Activated naive CD4-positive, alpha-beta T cell treated with anti-CD3 and anti-CD28 coated beads, Interleukin-2, amount 10 ng/mL, durations not matched to agents 7 days and 5 days (primary cell): ENCODE measurements around the gene MYL2.

Experiments used
- CTCF ChIA-PET: fragments of 350-600 bp; sonication (Branson Sonifier 250); formaldehyde crosslinking; loops from one replicate; lab custom pipeline; 2021; ENCODE audit warnings: antibody characterized with exemption; lab: Charles Lee
- DNase-seq: peaks from one replicate; pipeline ENCODE4 v3.0.0-alpha.2; 2020
- H3K27ac Mint-ChIP-seq: one replicate; pipeline ENCODE4 v1.8.0; 2021; ENCODE audit warnings: mild to moderate bottlenecking, moderate library complexity, mixed read lengths
- H3K27me3 Mint-ChIP-seq: one replicate; pipeline ENCODE4 v1.8.0; 2021; ENCODE audit warnings: mild to moderate bottlenecking, mixed read lengths
- H3K36me3 Mint-ChIP-seq: one replicate; pipeline ENCODE4 v1.8.0; 2021; ENCODE audit warnings: mixed read lengths
- H3K4me1 Mint-ChIP-seq: one replicate; pipeline ENCODE4 v1.8.0; 2021; ENCODE audit warnings: mixed read lengths
- H3K4me3 Mint-ChIP-seq: one replicate; pipeline ENCODE4 v1.8.0; 2021; ENCODE audit warnings: mild to moderate bottlenecking, moderate library complexity, mixed read lengths
- H3K9me3 Mint-ChIP-seq: one replicate; pipeline ENCODE4 v1.8.0; 2021; ENCODE audit warnings: mixed read lengths

MYL2 gene

GRCh38 chr12:110921262-110921661 is 883 bp upstream of the MYL2 start:
- Mint-ChIP-seq H3K27ac (no peak overlapping the region), H3K4me3 (no peak overlapping the region), H3K9me3 (no peaks in the 10 kb centered on the region), H3K4me1 (no peaks in the 10 kb centered on the region), H3K36me3 (no peaks in the 10 kb centered on the region), H3K27me3 (peaks cover 39% of the 10 kb centered on the region)
- no peak for DNase-seq
- CTCF ChIA-PET = no interaction called here

GRCh38 chr12:110919720-110920119 is 659 bp downstream of the MYL2 start:
- no peak overlapping the region for H3K27ac Mint-ChIP-seq
- no peak for DNase-seq
- H3K27me3 Mint-ChIP-seq = peaks cover 33% of the 10 kb centered on the region
- CTCF ChIA-PET = no interaction called here
- H3K36me3 Mint-ChIP-seq = no peaks in the 10 kb centered on the region
- H3K4me1 Mint-ChIP-seq = no peaks in the 10 kb centered on the region
- no peak overlapping the region for H3K4me3 Mint-ChIP-seq
- no peaks in the 10 kb centered on the region for H3K9me3 Mint-ChIP-seq

GRCh38 chr12:110917961-110918360 is 2.4 kb downstream of the MYL2 start:
- no peak overlapping the region for H3K27ac Mint-ChIP-seq

DNA sequence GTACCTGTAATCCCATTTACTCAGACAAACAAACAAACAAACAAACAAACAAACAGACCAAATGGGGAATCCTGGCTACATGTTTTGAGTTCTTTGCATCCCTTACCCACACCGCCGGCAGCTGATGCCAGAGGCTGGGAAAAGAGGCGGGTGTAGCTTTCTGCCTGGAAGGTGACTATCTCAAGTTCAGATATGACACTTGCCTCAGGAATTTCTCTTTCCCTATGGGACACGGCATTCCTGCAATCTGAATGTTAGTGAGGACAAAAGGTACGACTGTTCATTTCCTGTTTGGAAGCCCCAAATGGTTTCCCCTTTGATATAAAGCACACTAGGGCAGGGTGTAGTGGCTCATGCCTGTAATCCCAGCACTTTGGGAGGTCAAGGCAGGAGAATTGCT is 2.9 kb downstream of the MYL2 start:
- CTCF ChIA-PET = no interaction called here
- no peaks in the 10 kb centered on the region for H3K9me3 Mint-ChIP-seq
- no peak for DNase-seq

More at GRCh38 chr12:110917961-110918360, 2.4 kb downstream of the MYL2 start:
- Mint-ChIP-seq H3K4me3 (no peak overlapping the region), H3K36me3 (no peaks in the 10 kb centered on the region), H3K4me1 (no peaks in the 10 kb centered on the region), H3K27me3 (peaks cover 28% of the 10 kb centered on the region), H3K9me3 (no peaks in the 10 kb centered on the region)
- no peak for DNase-seq
- CTCF ChIA-PET = no interaction called here

GRCh38 chr12:110916295-110916875 is 4.0 kb downstream of the MYL2 start:
- H3K27me3 Mint-ChIP-seq = peaks cover 28% of the 10 kb centered on the region
- H3K4me1 Mint-ChIP-seq = no peaks in the 10 kb centered on the region
- no peaks in the 10 kb centered on the region for H3K36me3 Mint-ChIP-seq
- H3K4me3 Mint-ChIP-seq = no peak overlapping the region
- CTCF ChIA-PET = no interaction called here
- no peak overlapping the region for H3K27ac Mint-ChIP-seq
- no peak for DNase-seq
- no peaks in the 10 kb centered on the region for H3K9me3 Mint-ChIP-seq

More for the DNA sequence above, 2.9 kb downstream of the MYL2 start:
- peaks cover 28% of the 10 kb centered on the region for H3K27me3 Mint-ChIP-seq
- H3K27ac Mint-ChIP-seq = no peak overlapping the region
- no peaks in the 10 kb centered on the region for H3K36me3 Mint-ChIP-seq
- no peak overlapping the region for H3K4me3 Mint-ChIP-seq
- H3K4me1 Mint-ChIP-seq = no peaks in the 10 kb centered on the region

- no peaks in the 10 kb centered on the region for H3K4me1 Mint-ChIP-seq
- DNase-seq = no peak
- no peaks in the 10 kb centered on the region for H3K9me3 Mint-ChIP-seq
- H3K27me3 Mint-ChIP-seq = peaks cover 8% of the 10 kb centered on the region
- H3K36me3 Mint-ChIP-seq = no peaks in the 10 kb centered on the region
- H3K4me3 Mint-ChIP-seq = no peak overlapping the region
- H3K27ac Mint-ChIP-seq = no peak overlapping the region
- CTCF ChIA-PET = no interaction called here
Measured at GRCh38 chr12:110913119-110914056, 7.0 kb downstream of the MYL2 start.

DNA sequence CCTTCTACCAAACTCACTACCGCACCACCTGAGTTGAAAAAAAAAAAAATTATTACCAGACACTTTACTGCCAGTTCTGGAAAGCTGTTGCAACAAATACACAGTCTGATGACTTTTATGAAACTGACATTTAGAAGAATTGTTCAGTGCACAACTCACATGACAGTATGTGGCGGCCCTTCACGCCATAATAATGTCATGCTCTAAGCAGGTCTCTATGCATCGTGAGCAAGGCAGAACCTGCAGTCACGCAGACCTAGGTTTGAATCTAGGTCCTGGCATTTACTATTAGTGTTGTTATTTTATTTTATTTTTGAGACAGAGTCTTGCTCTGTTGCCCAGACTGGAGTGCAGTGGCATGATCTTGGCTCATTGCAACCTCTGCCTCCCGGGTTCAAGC is 8.1 kb downstream of the MYL2 start:
- Mint-ChIP-seq H3K27ac (no peak overlapping the region), H3K4me3 (no peak overlapping the region), H3K27me3 (no peaks in the 10 kb centered on the region), H3K36me3 (no peaks in the 10 kb centered on the region), H3K4me1 (no peaks in the 10 kb centered on the region), H3K9me3 (no peaks in the 10 kb centered on the region)
- no peak for DNase-seq
- CTCF ChIA-PET = interaction anchor here (1.6 kb wide), 1 partner anchor 18 kb away, joined by 5 read pairs; no protein-coding TSS in a partner anchor

DNA sequence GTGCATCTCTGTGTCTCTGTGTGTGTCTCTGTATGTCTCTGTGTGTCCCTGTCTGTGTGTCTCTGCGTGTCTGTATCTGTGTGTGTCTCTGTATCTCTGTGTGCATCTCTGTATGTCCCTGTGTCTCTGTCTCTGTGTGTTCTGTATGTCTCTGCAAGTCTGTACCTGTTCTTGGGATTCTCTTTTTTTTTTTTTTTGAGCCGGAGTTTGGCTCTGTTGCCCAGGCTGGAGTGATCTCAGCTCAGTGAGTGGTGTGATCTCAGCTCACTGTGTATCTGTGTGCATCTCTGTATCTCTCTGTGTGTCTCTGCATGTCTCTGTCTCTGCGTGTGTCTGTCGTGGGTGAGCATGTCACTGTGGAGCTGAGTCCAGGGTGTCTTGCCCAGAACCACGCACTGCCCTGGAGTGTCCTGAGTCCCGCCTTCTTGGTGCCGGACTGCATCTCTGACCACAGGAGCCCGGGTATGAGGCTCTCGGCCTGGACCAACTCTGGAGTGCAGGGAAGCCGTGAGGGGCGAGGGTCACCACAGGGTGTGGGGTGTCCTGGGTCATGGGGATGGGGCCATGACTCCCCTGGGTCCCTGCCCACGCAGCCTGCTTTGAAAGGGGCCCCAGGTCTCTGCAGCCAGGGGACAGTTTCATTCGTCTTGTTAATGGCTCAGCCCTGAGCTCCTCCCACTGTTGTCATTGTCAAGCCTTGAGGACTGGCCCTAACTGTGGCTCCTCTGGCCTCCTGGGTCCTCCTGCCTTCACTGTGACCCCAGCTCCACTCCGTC is 11.8 kb downstream of the MYL2 start:
- H3K9me3 Mint-ChIP-seq = no peaks in the 10 kb centered on the region
- no peak for DNase-seq
- CTCF ChIA-PET = no interaction called here
- peaks cover 7% of the 10 kb centered on the region for H3K27me3 Mint-ChIP-seq
- H3K4me1 Mint-ChIP-seq = peaks cover 2% of the 10 kb centered on the region
- no peak overlapping the region for H3K4me3 Mint-ChIP-seq
- H3K27ac Mint-ChIP-seq = no peak overlapping the region
- no peaks in the 10 kb centered on the region for H3K36me3 Mint-ChIP-seq

- Mint-ChIP-seq H3K9me3 (no peaks in the 10 kb centered on the region), H3K27me3 (peaks cover 7% of the 10 kb centered on the region), H3K36me3 (no peaks in the 10 kb centered on the region), H3K4me1 (peaks cover 2% of the 10 kb centered on the region), H3K4me3 (no peak overlapping the region), H3K27ac (no peak overlapping the region)
- no peak for DNase-seq
- CTCF ChIA-PET = interaction anchor here (1.2 kb wide), 1 partner anchor 14 kb away, joined by 3 read pairs; no protein-coding TSS in a partner anchor
Measured at GRCh38 chr12:110907583-110907982, 12.8 kb downstream of the MYL2 start.

DNA sequence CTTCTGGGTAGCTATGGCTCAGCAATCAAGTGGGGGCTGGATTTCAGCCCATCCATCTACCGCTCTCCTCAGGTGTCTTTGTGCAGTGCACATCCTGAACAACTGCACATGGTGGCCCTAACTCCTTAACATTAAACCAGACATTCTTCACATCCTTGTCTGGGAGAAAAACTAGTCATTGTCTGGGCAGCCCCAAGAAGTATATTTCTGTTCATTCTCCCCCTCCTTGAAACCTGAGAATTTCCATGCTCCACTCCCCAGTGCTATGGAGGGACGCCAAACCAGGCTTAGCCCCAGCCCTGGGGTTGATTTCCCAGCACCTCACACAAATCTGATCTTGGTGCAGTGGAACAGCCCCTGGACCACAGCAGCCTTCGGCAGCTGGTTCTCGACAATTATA is 13.4 kb downstream of the MYL2 start:
- CTCF ChIA-PET = interaction anchor here (1.2 kb wide), 1 partner anchor 13 kb away, joined by 3 read pairs; no protein-coding TSS in a partner anchor
- Mint-ChIP-seq H3K27ac (no peak overlapping the region), H3K27me3 (peaks cover 7% of the 10 kb centered on the region), H3K4me1 (peaks cover 2% of the 10 kb centered on the region), H3K36me3 (no peaks in the 10 kb centered on the region), H3K9me3 (no peaks in the 10 kb centered on the region), H3K4me3 (no peak overlapping the region)
- no peak for DNase-seq

GRCh38 chr12:110906516-110906915 is 13.9 kb downstream of the MYL2 start:
- Mint-ChIP-seq H3K27ac (no peak overlapping the region), H3K4me3 (no peak overlapping the region), H3K4me1 (peaks cover 2% of the 10 kb centered on the region), H3K27me3 (peaks cover 7% of the 10 kb centered on the region), H3K36me3 (no peaks in the 10 kb centered on the region), H3K9me3 (no peaks in the 10 kb centered on the region)
- DNase-seq = no peak
- CTCF ChIA-PET = interaction anchor here (1.2 kb wide), 1 partner anchor 13 kb away, joined by 3 read pairs; no protein-coding TSS in a partner anchor

GRCh38 chr12:110906083-110906482 is 14.3 kb downstream of the MYL2 start:
- H3K27ac Mint-ChIP-seq = no peak overlapping the region
- CTCF ChIA-PET = no interaction called here
- DNase-seq = no peak
- no peaks in the 10 kb centered on the region for H3K9me3 Mint-ChIP-seq
- no peaks in the 10 kb centered on the region for H3K36me3 Mint-ChIP-seq
- H3K4me1 Mint-ChIP-seq = peaks cover 2% of the 10 kb centered on the region
- peaks cover 7% of the 10 kb centered on the region for H3K27me3 Mint-ChIP-seq
- H3K4me3 Mint-ChIP-seq = no peak overlapping the region

GRCh38 chr12:110903511-110903910 is 16.9 kb downstream of the MYL2 start:
- DNase-seq = no peak
- H3K27ac Mint-ChIP-seq = no peak overlapping the region
- H3K4me1 Mint-ChIP-seq = peaks cover 2% of the 10 kb centered on the region
- CTCF ChIA-PET = no interaction called here
- H3K27me3 Mint-ChIP-seq = peaks cover 7% of the 10 kb centered on the region
- H3K9me3 Mint-ChIP-seq = no peaks in the 10 kb centered on the region
- no peak overlapping the region for H3K4me3 Mint-ChIP-seq
- no peaks in the 10 kb centered on the region for H3K36me3 Mint-ChIP-seq

GRCh38 chr12:110901401-110901800 is 19.0 kb downstream of the MYL2 start:
- Mint-ChIP-seq H3K27me3 (peaks cover 11% of the 10 kb centered on the region), H3K4me3 (no peak overlapping the region), H3K4me1 (peaks cover 2% of the 10 kb centered on the region), H3K36me3 (no peaks in the 10 kb centered on the region), H3K27ac (no peak overlapping the region), H3K9me3 (no peaks in the 10 kb centered on the region)
- no peak for DNase-seq
- CTCF ChIA-PET = no interaction called here
